Embryonic facial prominence (tissue), 1 donor: ENCODE data around the gene NRG4.
A peak's percentile ranks its signal among the peaks of the same experiment; 100 is the strongest.
"Not testable (repeated sequence)": the region's sequence is repeated elsewhere in the genome, so short reads cannot be mapped to it uniquely, and the experiment has no call there.

ENCODE experiments used
- DNase-seq: peaks from one replicate; pipeline ENCODE4 v3.0.0-alpha.2; 2016; ENCODE audit errors: extremely low spot score

The NRG4 gene

DNA sequence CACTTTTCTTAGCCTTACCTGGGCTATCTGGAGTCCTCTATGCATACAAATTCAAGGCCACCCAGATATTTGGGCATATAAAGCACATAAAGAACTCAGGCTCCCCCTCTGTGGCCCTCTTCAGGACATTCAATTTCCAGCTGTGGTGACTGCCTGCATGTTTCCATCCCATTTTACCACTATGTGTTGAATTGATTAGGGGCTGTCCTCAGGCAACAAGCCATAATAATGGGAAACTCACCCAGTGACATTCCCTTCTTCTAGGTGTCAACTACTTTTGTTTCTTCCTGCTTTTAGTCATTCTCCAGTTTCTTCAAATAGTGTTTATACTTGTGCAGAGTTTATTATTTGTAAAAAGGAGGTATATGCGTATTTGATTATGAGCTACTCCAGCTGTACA, 18.0 kb downstream of the NRG4 start:
- no peak for DNase-seq

DNA sequence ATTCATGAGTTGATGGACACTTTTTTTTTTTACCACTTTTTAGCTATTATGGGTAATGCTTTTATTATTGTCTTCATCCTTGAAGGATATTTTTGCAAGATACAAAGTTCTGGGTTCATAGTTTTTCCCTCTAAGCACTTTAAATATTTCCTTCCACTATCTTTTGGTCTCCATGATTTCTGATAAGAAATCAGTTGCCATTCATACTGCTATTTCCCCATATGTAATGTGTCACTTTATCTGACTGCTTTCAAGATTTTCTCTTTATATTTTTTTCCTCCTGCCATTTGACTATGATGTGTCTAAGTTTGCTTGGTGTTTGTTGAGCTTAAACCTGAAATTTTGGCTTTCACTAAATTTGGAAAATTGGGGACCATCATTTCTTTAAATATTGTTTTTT, 19.3 kb downstream of the NRG4 start:
- DNase-seq = no peak

DNA sequence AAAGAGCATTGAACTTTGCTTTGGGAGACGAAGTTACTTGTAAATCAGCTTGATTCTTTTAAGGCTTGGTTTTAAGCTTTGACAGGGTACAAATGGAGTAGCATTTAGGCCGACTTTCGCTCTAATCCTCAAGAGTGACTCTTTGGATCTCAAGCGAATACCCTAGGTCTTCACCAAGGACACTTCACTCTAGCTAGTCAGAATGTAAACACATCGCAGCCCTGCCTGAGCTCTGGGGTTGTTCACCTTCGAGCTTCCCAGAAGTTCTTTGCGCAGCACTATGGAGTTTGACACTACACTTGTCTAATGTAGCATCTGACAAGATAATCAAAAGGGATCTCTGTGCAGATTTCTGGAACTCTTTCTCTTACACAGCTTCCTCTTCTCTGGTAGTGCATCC, 22.3 kb downstream of the NRG4 start:
- DNase-seq = no peak

DNA sequence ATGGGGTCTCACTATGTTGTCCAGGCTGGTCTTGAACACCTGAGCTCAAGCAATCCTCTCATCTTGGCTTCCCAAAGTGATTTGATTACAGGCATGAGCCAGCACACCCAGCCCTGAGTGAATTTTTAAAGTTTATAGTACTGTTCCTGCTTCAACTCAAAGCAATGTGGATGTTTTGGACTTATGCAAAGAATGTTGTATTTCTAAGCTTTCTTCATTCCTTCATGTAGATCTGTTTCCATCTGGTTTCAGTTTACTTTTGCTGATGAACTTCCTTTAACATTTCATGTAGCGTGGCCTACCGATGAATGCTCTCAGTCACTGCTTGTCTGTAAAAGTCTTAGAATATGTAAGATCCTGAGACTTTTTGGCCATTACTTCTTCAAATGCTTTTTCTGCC, 23.2 kb downstream of the NRG4 start:
- DNase-seq = peak; percentile 25

DNA sequence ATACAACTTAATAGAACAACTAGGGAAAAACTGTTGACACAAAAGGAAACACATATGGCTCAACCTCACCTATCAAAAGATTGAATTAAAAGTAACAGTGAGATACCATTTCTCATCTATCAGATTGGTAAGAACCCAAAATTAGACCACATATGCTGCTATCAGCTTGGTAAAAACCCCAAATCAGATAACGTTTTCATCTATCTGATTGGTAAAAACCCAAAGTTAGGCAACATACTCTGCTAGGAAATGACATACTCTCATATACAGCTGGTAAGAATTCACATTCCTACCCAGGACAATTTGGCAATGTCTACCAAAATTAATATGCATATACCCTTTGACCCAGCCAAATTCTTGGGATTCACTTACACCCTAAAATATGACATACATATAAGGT, 26.3 kb downstream of the NRG4 start:
- no peak for DNase-seq

DNA sequence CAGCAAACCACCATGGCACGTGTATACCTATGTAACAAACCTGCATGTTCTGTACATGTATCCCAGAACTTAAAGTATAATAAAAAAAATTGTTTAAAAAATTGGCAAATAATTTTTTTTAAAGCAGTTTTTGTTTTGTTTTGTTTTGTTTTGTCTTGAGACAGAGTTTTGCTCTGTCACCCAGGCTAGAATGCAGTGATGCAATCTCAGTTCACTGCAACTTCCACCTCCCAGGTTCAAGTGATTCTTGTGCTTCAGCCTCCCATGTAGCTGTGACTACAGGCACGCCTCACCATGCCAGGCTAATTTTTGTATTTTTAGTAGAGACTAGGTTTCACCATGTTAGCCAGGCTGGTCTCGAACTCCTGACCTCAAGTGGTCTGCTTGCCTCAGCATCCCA, 27.5 kb downstream of the NRG4 start:
- not testable (repeated sequence) for DNase-seq

DNA sequence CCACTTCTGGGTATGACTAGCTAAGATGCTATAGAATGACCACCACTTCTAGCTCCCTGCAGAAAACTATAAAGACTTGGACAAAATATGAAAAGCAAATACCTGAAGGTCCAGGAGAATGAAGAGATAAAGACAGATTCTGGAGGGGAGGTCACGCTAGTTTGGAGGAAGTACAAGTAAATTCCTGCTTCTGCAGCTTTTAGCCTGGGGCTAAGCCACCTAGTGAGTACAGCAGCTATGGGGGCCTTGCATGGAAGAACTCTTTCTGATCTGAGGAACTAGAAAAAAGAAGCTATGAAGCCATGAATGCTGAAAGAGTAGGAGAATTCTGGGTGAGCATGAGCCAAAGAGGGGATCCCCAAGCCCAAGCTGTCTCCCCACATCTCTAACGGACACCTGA, 29.8 kb downstream of the NRG4 start:
- DNase-seq = no peak

DNA sequence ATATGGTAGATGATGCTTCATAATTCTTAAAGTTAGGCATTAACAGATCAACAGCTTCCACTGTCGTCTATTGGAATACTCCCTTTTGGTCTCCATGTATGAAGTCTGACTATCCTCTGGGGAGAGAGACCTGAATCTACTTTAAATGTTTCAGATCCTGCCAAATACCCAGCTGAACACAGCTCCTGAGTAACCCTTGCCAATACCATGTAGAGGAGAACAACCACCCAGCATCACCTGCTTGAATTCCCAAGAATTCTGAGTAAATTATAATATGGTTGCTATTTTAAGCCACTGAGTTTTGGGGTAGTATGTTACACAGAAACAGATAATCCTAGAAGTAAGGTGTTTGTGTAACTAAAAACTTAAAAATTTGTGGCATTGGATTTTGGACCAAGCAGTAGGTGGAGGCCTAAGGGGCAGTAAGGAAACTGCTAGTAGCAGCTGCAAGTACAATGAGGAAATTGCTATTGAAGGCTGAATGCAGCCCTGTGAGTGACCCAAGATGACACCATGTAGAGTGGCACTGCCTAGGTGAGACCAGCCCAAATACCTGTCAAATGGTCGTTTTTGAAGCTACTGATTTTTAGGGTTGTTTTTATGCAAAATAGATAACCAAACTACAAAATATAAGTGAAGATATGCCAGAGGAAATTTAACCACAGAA, 30.9 kb downstream of the NRG4 start:
- no peak for DNase-seq

DNA sequence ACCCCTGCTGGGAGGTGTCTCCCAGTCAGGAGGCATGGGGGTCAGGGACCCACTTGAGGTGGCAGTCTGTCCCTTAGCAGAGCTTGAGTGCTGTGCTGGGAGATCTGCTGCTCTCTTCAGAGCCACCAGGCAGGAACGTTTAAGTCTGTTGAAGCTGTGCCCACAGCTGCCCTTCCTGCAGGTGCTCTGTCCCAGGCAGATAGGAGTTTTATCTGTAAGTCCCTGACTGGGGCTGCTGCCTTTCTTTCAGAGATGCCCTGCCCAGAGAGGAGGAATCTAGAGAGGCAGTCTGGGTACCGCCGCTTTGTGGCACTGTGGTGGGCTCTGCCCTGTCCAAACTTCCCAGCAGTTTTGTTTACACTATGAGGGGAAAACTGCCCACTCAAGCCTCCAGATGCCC, 35.5 kb downstream of the NRG4 start:
- not testable (repeated sequence) for DNase-seq

DNA sequence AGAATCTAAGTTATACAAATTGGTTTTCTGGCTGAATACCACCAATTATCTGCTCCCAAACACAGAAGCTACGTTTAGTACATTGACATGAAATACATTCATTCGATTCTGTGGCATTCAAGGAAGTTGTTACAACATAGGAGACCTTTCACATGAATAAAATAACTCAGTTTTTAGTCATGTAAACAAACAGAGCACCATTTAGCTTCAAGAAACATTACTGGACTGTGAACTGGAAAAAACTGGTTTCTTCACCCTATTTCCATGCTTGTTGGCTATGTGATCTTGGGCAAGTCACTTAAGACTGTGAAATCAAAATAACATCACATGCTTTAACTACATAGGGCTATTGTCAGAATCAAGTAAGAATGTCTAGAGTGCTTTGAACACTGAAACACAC, 46.2 kb downstream of the NRG4 start:
- no peak for DNase-seq

DNA sequence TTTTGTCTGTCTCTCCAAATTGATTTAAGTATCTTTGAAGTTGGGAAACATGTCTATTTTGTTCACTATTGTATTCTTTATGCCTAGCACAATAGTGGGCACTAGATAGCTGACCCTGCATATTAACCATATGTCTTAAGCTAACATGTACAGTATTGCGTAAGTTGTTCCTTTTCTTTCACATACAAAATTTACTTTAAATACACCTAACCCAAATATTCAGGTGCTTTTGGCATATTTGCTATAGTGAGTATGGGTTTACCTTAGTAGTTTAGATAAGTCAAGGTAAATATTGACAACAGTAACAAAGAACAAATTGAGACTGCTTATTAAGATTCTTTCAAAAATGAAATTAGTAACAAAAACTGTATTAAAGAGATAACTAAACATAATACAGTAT, 50.9 kb downstream of the NRG4 start:
- no peak for DNase-seq

DNA sequence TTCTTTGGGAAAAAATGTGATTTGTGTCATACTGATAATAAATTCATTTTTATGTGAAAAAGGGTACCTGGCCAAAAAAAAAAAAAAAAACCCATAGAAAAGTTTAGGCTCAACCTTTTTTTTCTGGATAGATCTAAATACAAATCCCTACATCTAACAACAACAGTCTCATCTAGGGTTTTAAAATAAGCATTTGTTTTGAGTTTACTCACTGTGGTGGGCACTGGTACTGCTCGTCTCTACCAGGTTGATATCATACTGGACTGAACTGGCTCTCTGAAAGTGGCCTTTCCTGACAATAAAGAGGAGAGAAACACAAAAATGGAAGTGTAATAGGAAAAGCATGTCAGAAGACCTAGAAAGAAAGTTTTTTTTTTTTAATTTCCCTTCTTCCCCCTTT, 56.5 kb downstream of the NRG4 start:
- no peak for DNase-seq

DNA sequence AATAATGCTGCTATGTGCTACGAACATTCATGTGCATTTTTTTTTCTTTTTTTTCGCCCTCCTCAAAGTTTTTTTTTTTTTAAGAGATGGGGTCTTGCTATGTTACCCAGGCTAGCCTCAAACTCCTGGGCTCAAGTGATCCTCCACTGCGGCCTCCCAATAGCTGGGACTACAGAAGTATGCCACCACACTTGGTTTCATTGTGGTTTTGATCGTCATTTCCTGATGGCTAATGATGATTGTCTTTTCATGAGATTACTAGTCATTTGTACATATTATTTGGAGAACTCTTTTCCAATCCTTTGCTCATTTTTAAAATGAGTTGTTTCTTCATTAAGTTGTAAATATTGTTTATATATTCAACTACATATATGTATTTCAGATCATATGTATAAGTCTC, 59.7 kb downstream of the NRG4 start:
- no peak for DNase-seq

DNA sequence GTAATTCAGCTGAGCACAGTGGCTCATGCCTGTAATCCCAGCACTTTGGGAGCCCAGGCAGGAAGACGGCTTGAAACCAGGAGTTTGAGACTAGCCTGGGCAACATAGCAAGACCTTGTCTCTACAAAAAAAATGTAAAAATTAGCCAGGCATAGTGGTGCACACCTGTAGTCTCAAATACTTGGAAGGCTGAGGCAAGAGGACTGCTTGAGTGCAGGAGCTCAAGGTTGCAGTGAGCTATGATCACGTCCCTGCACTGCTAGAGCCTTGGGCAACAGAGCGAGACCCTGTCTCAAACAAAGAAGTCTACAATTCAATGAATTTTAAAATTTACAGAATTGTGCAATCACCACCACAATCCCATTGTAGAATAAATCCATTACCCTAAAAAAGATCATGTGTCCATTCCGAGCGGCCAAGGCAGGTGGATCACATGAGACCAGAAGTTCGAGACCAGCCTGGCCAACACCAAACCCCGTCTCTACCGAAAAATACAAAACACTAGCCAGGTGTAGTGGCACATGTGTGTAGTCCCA, 63.4 kb downstream of the NRG4 start:
- no peak for DNase-seq

DNA sequence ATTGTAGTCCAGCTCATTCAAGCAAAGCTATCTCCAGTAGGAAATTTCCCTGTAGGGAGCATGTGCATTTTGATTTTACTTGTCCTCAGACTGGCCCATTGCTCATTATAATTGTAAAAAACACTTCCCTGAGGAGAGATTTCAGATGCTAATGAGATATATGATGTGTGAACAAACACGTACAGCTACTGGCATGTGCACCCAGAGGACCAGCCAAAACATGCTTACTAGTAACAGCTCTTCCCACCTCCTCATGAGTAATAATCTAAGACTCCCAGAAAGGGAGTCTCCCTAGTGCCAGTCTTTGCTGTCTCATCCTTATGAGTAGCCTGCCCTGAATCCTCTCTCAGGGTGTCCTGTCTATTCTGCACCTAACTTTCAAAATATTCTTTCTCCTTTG, 65.1 kb downstream of the NRG4 start:
- no peak for DNase-seq

DNA sequence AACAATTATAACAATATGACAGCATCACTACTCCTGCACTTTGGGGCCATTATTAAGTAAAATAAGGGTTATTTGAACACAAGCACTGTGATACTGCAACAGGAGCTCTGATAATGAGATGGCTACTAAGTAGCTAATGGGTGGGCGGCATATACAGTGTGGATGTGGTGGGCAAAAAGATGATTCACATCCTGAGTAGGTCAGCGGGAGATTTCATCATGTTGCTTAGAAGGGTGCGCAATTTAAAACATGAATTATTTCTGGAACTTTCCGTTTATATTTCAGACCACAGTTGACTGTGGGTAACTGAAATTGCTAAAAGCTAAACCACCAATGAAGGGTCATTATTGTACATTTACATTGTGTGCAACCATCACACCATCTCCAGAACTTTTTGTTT, 66.3 kb downstream of the NRG4 start:
- no peak for DNase-seq

DNA sequence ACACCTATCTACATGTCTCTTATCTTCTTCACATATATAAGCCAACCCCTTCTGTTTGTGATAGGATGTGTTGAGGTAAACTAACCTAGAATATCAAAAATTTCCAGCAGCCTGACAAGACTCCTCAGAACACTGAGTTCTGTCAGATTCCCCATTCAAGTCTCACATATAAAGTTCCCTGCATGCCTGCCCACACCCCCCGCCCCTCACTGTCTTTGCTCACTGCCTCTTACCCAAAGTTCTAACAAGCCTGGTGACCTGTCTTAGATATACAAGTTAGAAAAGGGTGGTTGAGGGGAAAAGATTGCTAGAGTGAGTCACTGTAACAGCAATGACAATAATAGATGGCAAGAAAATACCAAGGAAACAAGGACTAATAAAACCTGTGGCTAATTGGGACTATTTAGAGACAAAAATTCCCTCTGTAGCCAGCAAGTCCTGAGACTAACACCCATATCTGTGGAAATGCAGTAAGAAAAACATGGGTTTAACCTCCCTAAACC, 68.5 kb downstream of the NRG4 start:
- DNase-seq = no peak

DNA sequence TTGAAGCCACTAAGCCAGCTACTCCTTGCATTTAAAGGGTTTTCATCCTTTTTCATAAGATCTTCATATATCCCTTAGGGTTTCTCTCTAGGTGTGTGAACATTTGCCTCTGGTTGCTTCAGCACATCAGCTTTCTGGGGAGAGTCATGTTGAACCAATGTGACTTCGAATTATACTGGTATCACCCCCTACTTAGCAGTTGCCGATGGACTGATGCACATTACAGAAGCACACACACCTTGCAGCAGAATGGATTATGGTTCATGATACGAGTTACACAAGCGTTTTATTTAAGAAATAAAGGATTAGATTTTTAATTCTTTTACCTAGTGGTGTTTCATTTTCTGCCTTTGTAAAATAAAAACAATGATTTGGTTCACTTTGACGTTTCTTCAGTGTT, 69.0 kb downstream of the NRG4 start:
- DNase-seq = no peak

DNA sequence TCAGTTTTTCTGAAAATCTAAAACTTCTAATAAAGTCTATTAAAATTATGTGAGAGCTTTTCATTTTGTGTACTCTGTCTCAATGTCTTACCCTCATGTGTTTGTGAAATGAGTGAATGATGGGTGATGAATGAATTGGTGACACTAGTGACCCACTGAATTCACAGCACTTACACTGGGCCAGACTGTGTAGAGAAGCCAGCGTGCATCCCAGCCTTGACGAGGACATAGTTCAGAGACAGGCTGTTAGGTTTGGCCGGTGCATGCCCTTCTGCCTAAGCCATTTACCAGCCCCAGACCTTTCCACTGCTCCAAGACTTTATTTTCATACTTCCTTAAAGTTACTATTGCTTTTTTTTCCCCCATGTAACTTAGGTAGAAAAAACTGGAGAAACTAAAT, 69.8 kb downstream of the NRG4 start:
- DNase-seq = no peak

DNA sequence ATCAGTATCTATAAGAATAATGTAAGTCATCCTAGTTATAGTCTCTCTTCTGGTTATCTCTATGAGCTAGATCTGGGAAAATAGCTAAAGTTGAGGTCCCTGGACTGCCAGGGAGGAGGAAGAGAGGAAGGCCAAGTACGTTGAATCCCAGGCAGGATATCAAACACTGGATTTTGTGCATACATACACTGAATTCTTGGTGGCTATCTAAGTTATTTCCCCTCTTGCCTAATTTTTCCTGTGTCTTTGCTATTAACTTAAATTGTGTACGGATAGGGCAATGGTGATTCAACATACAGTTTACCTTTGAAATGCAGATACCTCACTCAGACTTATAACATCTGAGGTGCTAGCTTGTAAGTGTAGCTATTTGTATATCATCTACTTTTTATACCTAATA, 81.4 kb downstream of the NRG4 start:
- no peak for DNase-seq

DNA sequence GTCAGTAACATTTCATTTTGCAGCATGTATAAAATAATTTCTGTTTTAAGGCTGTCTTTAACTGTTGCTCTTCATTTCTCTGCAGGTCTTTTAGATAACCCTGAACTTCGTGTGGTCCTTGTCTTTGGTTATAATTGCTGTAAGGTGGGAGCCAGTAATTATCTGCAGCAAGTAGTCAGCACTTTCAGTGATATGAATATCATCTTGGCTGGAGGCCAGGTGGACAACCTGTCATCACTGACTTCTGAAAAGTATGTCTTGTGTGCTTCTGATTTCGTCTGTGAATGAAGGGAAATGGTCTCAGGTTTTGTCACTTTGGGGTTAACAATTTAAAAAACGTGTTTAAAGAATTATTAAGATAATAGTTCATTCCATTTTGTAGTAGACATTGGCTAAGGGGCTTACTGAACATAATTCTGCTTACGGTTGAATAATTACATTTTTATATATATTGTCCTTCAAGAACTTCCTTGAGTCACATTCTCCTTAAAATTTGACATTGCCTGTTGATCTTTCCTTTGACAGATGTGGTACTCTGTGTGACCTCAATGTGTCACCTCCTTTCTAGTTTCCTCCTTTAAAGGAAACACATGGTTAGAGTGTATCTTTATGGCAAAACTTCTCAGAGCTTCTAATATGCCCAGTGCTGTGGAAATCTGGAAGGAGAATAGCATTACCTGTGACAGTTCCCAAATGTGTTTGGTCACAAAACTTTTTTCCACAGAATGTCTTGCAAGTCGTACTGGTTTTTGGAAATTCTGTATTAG, 82.2 kb downstream of the NRG4 start:
- no peak for DNase-seq

DNA sequence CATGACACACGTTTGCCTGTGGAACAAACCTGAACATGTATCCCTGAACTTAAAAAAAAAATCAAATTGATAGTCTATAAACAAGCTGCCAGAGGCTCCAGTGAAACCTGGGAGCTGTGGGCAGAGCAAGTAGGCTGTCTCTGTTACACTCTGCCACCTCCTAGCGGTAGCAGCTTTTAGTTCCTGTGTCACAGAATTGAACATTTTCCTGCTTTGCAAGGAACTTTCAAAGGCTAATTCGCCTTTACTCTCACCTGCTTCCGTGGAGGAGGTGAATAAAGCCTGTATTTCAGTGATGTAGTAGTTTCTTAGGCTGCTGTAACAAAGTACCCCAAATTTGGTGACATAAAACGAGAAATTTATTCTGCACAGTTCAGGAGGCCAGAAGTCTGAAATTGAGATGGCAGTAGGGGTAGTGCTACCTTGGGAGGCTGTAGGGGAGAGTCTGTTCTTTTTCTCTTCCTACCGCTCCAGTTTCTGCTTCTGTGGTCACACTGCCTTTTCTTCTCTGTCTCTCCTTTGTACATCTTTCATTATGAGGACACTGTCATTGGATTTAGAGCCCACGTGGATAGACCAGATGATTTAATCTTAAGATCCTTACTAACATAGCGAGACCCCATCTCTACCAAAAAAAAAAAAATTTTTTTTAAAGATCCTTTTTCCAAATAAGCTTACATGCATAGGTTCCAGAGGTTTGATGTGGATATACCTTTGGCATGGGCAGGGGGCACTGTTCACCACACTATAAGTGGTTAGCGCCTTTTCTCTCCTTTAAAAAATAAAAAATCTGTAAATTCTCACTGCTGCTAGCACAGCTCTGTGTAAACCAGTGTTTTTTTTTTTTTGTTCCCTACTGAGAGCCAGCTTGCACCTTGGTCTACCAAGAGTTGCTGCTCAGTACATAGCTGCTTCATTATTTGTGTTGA, 83.3 kb downstream of the NRG4 start:
- DNase-seq = no peak
